OCI-LY3 (cell line): ENCODE measurements around the gene CCIN.

Experiments
- EZH2phosphoT487 ChIP-seq: fragments of 200-600 bp; shearing (Covaris generic); IDR thresholded peaks from 2 replicates; pipeline ENCODE4 v1.6.1; 2018; ENCODE audit warnings: antibody characterized with exemption, mixed run types, low read depth
- TF ChIP-seq, protein P1 (sequence below): fragments of 200-600, 300-600 bp; sonication (generic); IDR thresholded peaks from 2 replicates; pipeline ENCODE4 v1.5.1; 2014; ENCODE audit warnings: antibody characterized with exemption, low read length, low read depth

GRCh38 chr9:36134761-36135505 lies 34.3 kb upstream of the CCIN start:
- no peak for TF ChIP-seq EZH2phosphoT487
- TF ChIP-seq, protein P1, sequence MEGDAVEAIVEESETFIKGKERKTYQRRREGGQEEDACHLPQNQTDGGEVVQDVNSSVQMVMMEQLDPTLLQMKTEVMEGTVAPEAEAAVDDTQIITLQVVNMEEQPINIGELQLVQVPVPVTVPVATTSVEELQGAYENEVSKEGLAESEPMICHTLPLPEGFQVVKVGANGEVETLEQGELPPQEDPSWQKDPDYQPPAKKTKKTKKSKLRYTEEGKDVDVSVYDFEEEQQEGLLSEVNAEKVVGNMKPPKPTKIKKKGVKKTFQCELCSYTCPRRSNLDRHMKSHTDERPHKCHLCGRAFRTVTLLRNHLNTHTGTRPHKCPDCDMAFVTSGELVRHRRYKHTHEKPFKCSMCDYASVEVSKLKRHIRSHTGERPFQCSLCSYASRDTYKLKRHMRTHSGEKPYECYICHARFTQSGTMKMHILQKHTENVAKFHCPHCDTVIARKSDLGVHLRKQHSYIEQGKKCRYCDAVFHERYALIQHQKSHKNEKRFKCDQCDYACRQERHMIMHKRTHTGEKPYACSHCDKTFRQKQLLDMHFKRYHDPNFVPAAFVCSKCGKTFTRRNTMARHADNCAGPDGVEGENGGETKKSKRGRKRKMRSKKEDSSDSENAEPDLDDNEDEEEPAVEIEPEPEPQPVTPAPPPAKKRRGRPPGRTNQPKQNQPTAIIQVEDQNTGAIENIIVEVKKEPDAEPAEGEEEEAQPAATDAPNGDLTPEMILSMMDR: no peak
